ENCODE measurements around the gene CLEC11A.
"Not testable (repeated sequence)": the region's sequence is repeated elsewhere in the genome, so short reads cannot be mapped to it uniquely, and the experiment has no call there.

Gene CLEC11A

DNA sequence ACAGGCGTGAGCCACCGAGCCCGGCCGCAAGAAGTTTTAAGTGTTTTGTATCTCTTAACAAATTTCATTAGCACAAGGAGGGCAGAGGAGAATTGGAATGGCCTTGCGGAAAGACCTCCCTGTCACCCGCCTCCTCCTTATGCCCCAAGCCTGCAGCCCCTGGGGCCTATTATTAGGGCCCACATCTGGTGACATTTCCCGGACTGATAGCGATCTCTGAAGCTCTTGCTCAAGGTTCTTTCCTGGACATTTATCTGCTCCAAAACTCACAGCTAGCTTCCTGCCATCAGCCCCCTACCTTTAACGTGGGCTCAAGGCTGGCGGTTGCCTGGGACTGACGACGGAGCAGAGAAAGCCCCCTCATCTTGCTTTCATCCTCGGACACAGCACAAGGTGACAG lies 40.4 kb downstream of the CLEC11A start:
- not testable (repeated sequence) for DNase-seq

DNA sequence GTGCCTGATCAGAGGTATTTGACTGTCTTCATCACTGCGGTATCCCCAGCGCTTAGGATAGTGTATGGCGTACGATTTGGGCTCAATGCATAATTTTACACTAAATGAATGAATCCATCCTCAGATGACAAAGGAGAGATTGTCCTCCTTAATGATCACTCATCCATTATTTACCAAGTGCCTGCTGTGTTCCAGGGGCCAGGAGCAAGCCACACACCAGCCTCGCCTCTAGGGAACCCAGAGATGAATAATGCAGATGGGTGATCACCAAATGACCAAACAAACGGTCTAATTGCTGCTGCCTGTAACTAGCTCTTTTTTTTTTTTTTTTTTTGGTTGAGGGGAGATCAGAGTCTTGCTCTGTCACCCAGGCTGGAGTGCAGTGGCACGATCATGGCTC lies 41.2 kb downstream of the CLEC11A start:
- no peak for DNase-seq

DNA sequence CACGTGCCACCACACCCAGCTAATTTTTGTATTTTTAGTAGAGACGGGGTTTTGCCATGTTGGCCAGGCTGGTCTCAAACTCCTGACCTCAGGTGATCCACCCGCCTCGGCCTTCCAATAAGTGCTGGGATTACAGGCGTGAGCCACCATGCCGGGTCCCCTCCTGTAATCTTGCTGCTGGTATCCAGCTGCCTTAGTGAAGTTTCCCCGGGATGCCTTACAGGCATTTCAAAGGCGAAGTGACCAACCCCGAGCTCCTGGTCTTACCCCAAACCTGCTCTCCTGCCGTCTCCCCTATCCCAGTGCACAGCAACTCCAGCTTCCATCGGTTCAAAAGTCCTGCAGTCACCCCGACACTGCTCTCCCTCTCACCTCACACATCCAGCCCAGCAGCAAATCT lies 43.6 kb downstream of the CLEC11A start:
- not testable (repeated sequence) for DNase-seq

DNA sequence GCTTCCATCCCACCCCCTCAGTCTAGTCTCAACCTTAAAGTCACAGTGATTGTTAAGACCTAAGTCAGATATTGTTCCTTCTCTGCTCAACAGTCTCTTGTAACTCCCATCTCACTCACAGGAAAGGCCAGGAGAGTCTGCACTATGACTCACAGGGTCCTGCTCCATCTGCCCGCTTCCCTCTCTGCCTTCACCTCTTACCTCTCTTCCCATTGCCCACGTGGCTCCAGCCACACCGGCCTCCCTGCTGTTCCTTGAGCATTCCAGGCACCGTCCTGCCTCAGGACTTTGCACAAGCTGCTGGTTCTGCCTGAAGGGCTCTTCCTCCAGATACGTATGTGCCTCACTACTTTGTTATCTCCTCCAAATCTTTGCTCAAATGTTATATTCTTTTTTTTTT lies 44.1 kb downstream of the CLEC11A start:
- DNase-seq: not testable (repeated sequence)

DNA sequence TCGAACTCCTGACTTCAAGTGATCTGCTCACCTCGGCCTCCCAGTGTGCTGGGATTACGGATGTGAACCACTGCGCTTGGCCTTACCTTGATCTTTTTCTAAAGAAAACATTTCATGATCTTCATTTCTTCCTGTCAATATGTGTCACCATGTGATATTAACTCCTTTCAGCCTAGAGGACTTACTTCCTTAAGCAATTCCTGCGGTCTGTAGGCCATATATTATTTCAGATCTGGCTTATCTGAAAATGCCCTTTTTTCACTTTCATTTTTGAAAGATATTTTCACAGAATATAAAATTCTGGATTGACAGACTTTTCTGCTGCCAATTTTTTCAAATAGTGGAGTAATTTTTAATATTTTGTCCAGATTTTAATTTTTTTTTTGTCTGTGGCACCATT lies 45.1 kb downstream of the CLEC11A start:
- no peak for DNase-seq

DNA sequence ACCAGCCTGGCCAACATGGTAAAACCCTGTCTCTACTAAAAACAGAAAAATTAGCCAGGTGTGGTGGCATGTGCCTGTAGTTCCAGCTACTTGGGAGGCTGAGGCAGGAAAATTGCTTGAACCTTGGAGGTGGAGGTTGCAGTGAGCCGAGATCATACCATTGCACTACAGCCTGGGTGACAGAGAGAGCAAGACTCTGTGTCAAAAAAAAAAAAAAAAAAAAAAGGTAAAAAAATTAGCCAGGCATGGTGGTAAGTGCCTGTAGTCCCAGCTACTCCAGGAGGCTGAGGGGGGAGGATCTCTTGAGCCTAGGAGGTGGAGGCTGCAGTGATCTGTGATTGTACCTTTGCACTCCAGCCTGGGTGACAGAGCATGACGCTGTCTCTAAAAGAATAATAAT lies 47.0 kb downstream of the CLEC11A start, which contains the start of gene GPR32:
Gene GPR32 (plus strand): TSS at position 301 of the 400 bp plus-strand sequence. CDS start 137 bp downstream, outside the sequence.
- DNase-seq: not testable (repeated sequence)

DNA sequence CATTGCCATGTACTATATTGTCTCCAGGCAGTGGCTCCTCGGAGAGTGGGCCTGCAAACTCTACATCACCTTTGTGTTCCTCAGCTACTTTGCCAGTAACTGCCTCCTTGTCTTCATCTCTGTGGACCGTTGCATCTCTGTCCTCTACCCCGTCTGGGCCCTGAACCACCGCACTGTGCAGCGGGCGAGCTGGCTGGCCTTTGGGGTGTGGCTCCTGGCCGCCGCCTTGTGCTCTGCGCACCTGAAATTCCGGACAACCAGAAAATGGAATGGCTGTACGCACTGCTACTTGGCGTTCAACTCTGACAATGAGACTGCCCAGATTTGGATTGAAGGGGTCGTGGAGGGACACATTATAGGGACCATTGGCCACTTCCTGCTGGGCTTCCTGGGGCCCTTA lies 47.7 kb downstream of the CLEC11A start:
- DNase-seq: no peak

DNA sequence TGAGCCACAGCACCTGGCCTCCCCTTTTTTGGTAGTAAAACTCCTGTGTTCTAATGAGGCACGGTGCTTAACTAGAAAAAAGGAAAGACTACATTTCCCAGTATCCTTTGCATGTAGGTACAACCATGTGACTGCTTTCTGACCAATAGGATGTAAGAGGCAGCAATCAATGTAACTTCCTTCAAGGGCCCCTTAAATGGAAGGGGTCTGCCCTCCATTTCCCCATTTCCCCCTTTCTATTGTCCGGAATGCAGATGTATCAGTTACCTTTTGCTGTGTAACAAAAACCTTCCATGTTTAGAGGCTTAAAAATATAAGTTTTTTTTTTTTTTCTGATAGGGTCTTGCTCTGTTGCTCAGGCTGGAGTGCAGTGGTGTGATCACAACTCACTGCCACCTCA lies 49.3 kb downstream of the CLEC11A start:
- no peak for DNase-seq

DNA sequence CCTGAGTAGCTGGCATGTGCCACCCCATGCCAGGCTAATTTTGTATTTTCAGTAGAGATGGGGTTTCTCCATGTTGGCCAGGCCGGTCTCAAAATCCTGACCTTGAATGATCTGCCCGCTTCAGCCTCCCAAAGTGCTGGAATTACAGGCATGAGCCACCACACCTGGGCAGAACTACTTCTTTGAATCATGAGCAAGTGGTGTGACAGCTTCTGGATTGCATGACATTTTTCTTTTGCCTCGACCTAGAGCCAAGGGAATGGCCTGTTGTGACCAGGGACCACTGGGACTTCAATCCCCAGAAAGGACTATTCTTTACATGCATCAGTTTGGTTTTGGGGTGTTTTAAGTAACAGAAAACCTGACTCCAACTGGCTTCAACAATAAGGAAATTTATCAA lies 49.7 kb downstream of the CLEC11A start:
- DNase-seq: not testable (repeated sequence)

DNA sequence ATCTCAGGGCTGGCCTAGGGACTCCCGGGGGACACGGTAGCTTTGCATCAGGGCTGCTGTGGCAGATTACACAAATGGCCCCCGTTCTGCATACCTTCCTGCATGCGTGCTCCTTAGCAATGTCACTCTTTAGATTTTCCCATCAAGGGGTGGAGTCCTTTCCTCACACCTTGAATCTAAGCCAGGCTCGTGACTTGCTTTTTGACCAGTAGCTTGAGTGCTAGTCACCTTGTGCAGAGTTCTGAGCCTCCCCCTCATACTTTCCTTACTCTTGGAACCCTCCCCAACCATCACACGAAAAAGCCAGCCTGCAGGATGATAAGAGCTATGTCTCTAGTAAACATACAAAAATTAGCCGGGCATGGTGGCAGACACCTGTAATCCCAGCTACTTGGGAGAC lies 50.3 kb downstream of the CLEC11A start:
- not testable (repeated sequence) for DNase-seq

Measured in T-helper 9 cell (primary cell).